Endothelial cell of umbilical vein (primary cell): Measurements from ENCODE around the gene TWIST2. TPM values are rescaled to one million over a fixed set of nuclear protein-coding genes. Genes with fewer than 3 reads are reported as not detected.

Experiments
- BruUV-seq: library from RNA; stranded (reverse); fragments of 400-500 nt; replicated peaks from 2 replicates; lab custom pipeline; 2021; lab: Mats Ljungman, UMichigan
- CTCF ChIA-PET: fragments of 300-600, 350-600 bp; sonication (Branson Sonifier 250); formaldehyde crosslinking; loops from one replicate; lab custom pipeline; 2021; ENCODE audit warnings: antibody characterized with exemption, inconsistent platforms; lab: Charles Lee
- POLR2A ChIA-PET: fragments of 300-600, 350-600 bp; sonication (Branson Sonifier 250); formaldehyde crosslinking; loops from one replicate; lab custom pipeline; 2021; ENCODE audit warnings: antibody characterized with exemption, inconsistent platforms; lab: Charles Lee
- DNase-seq: peaks from one replicate; pipeline ENCODE4 v3.0.0-alpha.2; 2011; ENCODE audit warnings: low read depth, low spot score
- FAIRE-seq: peaks from 2 replicates; lab custom pipeline; 2011; peaks lifted over from hg19 to GRCh38; lab: Jason Lieb, UNC
- H2AFZ ChIP-seq: 2 replicates; pipeline ENCODE4 v1.6.0; 2012; ENCODE audit warnings: low read depth, low read length, control low read depth, inconsistent platforms
- H3K27ac ChIP-seq: 2 replicates; pipeline ENCODE4 v1.5.1; 2011; ENCODE audit warnings: low read depth, mild to moderate bottlenecking, control low read depth, low read length, moderate library complexity; ENCODE audit not compliant: insufficient read depth
- H3K27me3 ChIP-seq, 2 experiments: 2 replicates each; pipeline versions ENCODE4 v1.6.0 to v1.6.1; 2011; ENCODE audit warnings: low read length in 2 of 2, mixed read lengths in 1 of 2; ENCODE audit not compliant: control insufficient read depth in 2 of 2, insufficient read depth in 2 of 2
- H3K36me3 ChIP-seq, 2 experiments: 2 replicates in 1 of 2; 3 replicates in 1 of 2; pipeline ENCODE4 v1.5.1; 2011; ENCODE audit warnings: low read length in 2 of 2, mild to moderate bottlenecking in 1 of 2, moderate library complexity in 1 of 2; ENCODE audit not compliant: control insufficient read depth in 2 of 2, insufficient read depth in 2 of 2; ENCODE audit errors: extremely low read depth in 1 of 2
- H3K4me1 ChIP-seq: 3 replicates; pipeline ENCODE4 v1.5.1; 2011; ENCODE audit warnings: mild to moderate bottlenecking, low read length; ENCODE audit not compliant: control insufficient read depth, insufficient read depth; ENCODE audit errors: extremely low read depth
- H3K4me2 ChIP-seq: 2 replicates; pipeline ENCODE4 v1.6.1; 2011; ENCODE audit warnings: low read length, control low read depth, mixed read lengths; ENCODE audit not compliant: insufficient read depth
- H3K4me3 ChIP-seq, 3 experiments: fragments of 200-600 bp in 1 of 3; sonication (generic), shearing (Covaris generic) in 1 of 3; replicated peaks in 1 of 3; 2 replicates each; pipeline ENCODE4 v1.5.1; 2011 to 2016; ENCODE audit warnings: control low read depth in 3 of 3, low read length in 3 of 3, mild to moderate bottlenecking in 2 of 3, inconsistent platforms in 1 of 3, low read depth in 1 of 3, moderate library complexity in 1 of 3; ENCODE audit not compliant: insufficient read depth in 1 of 3
- H3K79me2 ChIP-seq: 2 replicates; pipeline ENCODE4 v1.6.0; 2012; ENCODE audit warnings: low read length, inconsistent platforms; ENCODE audit not compliant: control insufficient read depth, insufficient read depth
- H3K9ac ChIP-seq: replicated peaks from 2 replicates; pipeline ENCODE3; 2011; ENCODE audit warnings: low read length, control low read depth; ENCODE audit not compliant: insufficient read depth; ENCODE audit errors: extremely low read depth
- H3K9me1 ChIP-seq: replicated peaks from 3 replicates; pipeline ENCODE4 v1.6.0; 2011; ENCODE audit warnings: mild to moderate bottlenecking, low read length; ENCODE audit not compliant: control insufficient read depth, insufficient read depth; ENCODE audit errors: extremely low read depth
- H3K9me3 ChIP-seq: replicated peaks from 2 replicates; pipeline ENCODE4 v1.5.1; 2012; ENCODE audit warnings: low read length, inconsistent platforms; ENCODE audit not compliant: control insufficient read depth, insufficient read depth
- H4K20me1 ChIP-seq: replicated peaks from 2 replicates; pipeline ENCODE3; 2011; ENCODE audit warnings: mild to moderate bottlenecking, low read length; ENCODE audit not compliant: control insufficient read depth, insufficient read depth; ENCODE audit errors: extremely low read depth
- EZH2 ChIP-seq: IDR thresholded peaks from 2 replicates; pipeline ENCODE4 v1.6.1; 2012; ENCODE audit warnings: borderline replicate concordance, low read depth, mild to moderate bottlenecking, moderate library complexity, low read length, inconsistent platforms; ENCODE audit not compliant: severe bottlenecking
- FOS ChIP-seq: IDR thresholded peaks from 2 replicates; pipeline ENCODE4 v1.6.1; 2011; ENCODE audit warnings: mild to moderate bottlenecking, low read length, moderate library complexity, borderline replicate concordance; ENCODE audit not compliant: insufficient read depth
- GATA2 ChIP-seq: IDR thresholded peaks from 2 replicates; pipeline ENCODE4 v1.7.0; 2011; ENCODE audit warnings: low read depth, mild to moderate bottlenecking, moderate library complexity, mixed read lengths, low read length; ENCODE audit not compliant: insufficient read length, insufficient read depth
- JUN ChIP-seq: IDR thresholded peaks from 2 replicates; pipeline ENCODE4 v1.6.1; 2011; ENCODE audit warnings: borderline replicate concordance, low read depth; ENCODE audit not compliant: insufficient read length, insufficient read depth
- MYC ChIP-seq: IDR thresholded peaks from one replicate; pipeline ENCODE4 v1.6.1; 2011; ENCODE audit warnings: mild to moderate bottlenecking, low read depth, low read length
- POLR2A ChIP-seq: IDR thresholded peaks from 2 replicates; pipeline ENCODE4 v1.6.1; 2012; ENCODE audit warnings: low read depth, mild to moderate bottlenecking, control low read depth, low read length
- POLR2AphosphoS5 ChIP-seq: IDR thresholded peaks from 2 replicates; pipeline ENCODE4 v1.6.1; 2012; ENCODE audit warnings: low read depth, mild to moderate bottlenecking, control low read depth, low read length, moderate library complexity; ENCODE audit not compliant: insufficient read depth
- dilution Hi-C: fragments of 300-500 bp; cut with MboI; formaldehyde crosslinking; loops from one replicate; pipeline ENCODE4 v1.15.0; 2019; ENCODE audit warnings: low sequenced_read_pairs; ENCODE audit not compliant: extremely low pct_ligation_motif_present
- intact Hi-C: fragments of 100-400 bp; cut with micrococcal nuclease; formaldehyde crosslinking; loops from one replicate; pipeline ENCODE4 v1.10.0; 2022
- polyA plus RNA-seq, 4 experiments: library from polyadenylated mRNA; depleted of rRNA in 3 of 4; stranded (reverse) in 3 of 4; unstranded in 1 of 4; fragments of >200 nt; gene quantifications; 2 replicates each; pipeline versions ENCODE4 v1.2.1 to v1.2.3, GENCODE V29; 2011 to 2012; ENCODE audit warnings: missing spikeins in 1 of 4
- total RNA-seq: library from RNA; stranded (reverse); gene quantifications from 2 replicates; pipeline ENCODE4 v1.2.3, GENCODE V29; 2021

TWIST2 gene
- total and polyA plus RNA-seq, 2 donors (not counting 3 experiments of a cell fraction or from before 2014, with no cell fraction given), result 2.3 to 3.4 TPM

- Histone ChIP-seq H3K36me3 (no peaks in the 10 kb centered on the region), H3K79me2 (no peaks in the 10 kb centered on the region), H3K27ac (no peak overlapping the region), H3K9me1 (no peaks in the 10 kb centered on the region), H3K4me2 (no peak overlapping the region), H2AFZ (no peak overlapping the region), H3K9me3 (no peaks in the 10 kb centered on the region), H3K9ac (no peak overlapping the region), H3K4me3 (no peak overlapping the region), H4K20me1 (no peaks in the 10 kb centered on the region), H3K27me3 (peaks cover 0 to 3% of the 10 kb centered on the region in 2 experiments), H3K4me1 (no peaks in the 10 kb centered on the region)
- no peak for TF ChIP-seq EZH2
- TF ChIP-seq POLR2A, result no peak
- no peak for TF ChIP-seq GATA2
- TF ChIP-seq MYC, result no peak
- no peak for TF ChIP-seq JUN
- FAIRE-seq, result no peak
- dilution Hi-C loops, result no loop called here
- DNase-seq, result no peak
- intact Hi-C loops, result no loop called here
- no TSS peak for BruUV-seq
- ChIA-PET CTCF (no interaction called here), POLR2A (no interaction called here)
These were observed 16.7 kb upstream of the TWIST2 start for GRCh38 chr2:238831177-238831576.

DNA sequence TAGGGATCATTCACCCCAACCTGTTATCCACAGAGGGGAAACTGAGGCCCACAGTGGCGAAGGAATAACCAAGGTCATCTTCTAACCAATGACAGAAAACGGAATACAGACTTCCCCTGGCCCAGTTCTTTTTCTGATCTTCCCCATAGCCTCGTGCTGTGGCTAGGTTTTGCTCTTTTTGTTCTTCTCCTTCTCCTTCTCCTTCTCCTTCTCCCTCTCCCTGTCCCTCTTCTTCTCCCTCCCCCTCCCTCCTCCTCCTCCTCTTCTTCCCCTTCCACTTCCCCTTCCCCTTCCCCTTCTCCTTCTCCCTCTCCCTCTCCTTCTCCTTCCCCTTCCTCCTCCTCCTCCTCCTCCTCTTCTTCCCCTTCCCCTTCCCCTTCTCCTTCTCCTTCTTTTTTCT, 12.9 kb upstream of the TWIST2 start:
- Histone ChIP-seq H2AFZ (no peak overlapping the region), H4K20me1 (no peaks in the 10 kb centered on the region), H3K9me1 (no peaks in the 10 kb centered on the region), H3K4me2 (no peak overlapping the region), H3K79me2 (no peaks in the 10 kb centered on the region), H3K27me3 (no peaks in the 10 kb centered on the region), H3K27ac (no peak overlapping the region), H3K9me3 (no peaks in the 10 kb centered on the region), H3K4me3 (no peak overlapping the region), H3K36me3 (no peaks in the 10 kb centered on the region), H3K9ac (no peak overlapping the region), H3K4me1 (no peaks in the 10 kb centered on the region)
- FAIRE-seq (no peak), DNase-seq (no peak)
- ChIA-PET CTCF (no interaction called here), POLR2A (no interaction called here)
- TF ChIP-seq MYC (no peak), EZH2 (no peak), GATA2 (no peak), FOS (no peak), POLR2A (no peak), POLR2AphosphoS5 (no peak), JUN (no peak)
- intact Hi-C loops (no loop called here), dilution Hi-C loops (no loop called here)
- BruUV-seq, result no TSS peak
